ENCODE results near the gene STOX1.

Gene STOX1, protein sequence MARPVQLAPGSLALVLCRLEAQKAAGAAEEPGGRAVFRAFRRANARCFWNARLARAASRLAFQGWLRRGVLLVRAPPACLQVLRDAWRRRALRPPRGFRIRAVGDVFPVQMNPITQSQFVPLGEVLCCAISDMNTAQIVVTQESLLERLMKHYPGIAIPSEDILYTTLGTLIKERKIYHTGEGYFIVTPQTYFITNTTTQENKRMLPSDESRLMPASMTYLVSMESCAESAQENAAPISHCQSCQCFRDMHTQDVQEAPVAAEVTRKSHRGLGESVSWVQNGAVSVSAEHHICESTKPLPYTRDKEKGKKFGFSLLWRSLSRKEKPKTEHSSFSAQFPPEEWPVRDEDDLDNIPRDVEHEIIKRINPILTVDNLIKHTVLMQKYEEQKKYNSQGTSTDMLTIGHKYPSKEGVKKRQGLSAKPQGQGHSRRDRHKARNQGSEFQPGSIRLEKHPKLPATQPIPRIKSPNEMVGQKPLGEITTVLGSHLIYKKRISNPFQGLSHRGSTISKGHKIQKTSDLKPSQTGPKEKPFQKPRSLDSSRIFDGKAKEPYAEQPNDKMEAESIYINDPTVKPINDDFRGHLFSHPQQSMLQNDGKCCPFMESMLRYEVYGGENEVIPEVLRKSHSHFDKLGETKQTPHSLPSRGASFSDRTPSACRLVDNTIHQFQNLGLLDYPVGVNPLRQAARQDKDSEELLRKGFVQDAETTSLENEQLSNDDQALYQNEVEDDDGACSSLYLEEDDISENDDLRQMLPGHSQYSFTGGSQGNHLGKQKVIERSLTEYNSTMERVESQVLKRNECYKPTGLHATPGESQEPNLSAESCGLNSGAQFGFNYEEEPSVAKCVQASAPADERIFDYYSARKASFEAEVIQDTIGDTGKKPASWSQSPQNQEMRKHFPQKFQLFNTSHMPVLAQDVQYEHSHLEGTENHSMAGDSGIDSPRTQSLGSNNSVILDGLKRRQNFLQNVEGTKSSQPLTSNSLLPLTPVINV

DNA sequence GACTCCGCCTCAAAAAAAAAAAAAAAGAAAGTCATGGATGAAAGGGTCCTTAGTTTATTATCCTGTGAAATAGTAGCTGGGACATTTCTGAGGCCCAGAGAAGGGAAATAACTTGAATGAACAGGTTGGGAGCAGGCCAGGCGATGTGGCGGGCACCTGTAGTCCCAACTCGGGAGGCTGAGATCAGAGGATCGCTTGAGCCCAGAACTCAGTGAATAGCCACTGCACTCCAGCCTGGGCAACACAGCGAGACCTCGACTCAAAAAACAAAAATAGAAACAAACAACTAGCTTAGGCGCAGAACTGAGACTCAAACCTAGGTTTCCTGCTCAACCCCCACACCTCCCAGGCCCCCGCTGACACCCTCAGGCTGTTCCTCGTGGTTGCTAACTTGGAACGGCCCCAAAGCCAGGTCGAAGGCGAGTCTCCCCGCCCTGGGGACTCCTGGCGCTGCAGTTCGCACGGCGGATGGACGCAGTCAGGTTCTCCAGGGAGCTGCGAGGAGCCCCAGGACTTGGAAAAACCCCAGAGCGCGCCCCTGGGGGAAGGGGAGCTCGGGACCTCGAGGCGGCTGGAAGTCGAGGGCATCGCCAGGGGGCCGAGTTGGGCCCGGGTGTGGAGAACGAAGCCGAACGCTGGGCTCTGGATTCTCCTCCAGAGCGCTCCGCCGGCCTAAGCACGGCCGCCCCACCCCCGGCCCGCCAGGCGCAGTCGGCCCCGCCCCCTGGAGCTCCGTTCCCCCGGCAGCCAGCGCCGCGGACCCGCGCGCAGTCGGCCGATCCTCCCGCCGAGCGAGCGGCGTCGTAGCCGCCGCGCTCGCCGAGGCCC lies at the start of gene STOX1:
STOX1 (plus strand) TSS at position 768 of the 828 bp plus-strand sequence. CDS start 93 bp downstream, outside the sequence.
- peak within 1 kb of the TSS; percentile 95 for H3K4me2 ChIP-seq (ENCODE audit: low read depth, low read length, poor library complexity, severe bottlenecking)
- peak within 1 kb of the TSS; percentile 91 for H3K9ac ChIP-seq (ENCODE audit: low read length)
- no peaks in the 10 kb centered on the region for H3K36me3 ChIP-seq (ENCODE audit: low read length)
- no peaks in the 10 kb centered on the region for H3K27me3 ChIP-seq (ENCODE audit: low read length)
- no peaks in the 10 kb centered on the region for H3K9me2 ChIP-seq (replicated peaks; ENCODE audit: insufficient read depth, low read length)
- H3K79me2 ChIP-seq (ENCODE audit: insufficient read depth, low read length) = no peaks in the 10 kb centered on the region
- peak within 1 kb of the TSS; percentile 100 for H2AFZ ChIP-seq (ENCODE audit: low read depth, low read length, severe bottlenecking)
- no peaks in the 10 kb centered on the region; the same call in 1 of the 2 replicates for H3F3A ChIP-seq (ENCODE audit: insufficient read depth)
- H3K4me3 ChIP-seq (ENCODE audit: insufficient read depth, low read length, poor library complexity, severe bottlenecking) = peak within 1 kb of the TSS; percentile 85
- H4K20me1 ChIP-seq (ENCODE audit: low read depth, low read length) = no peaks in the 10 kb centered on the region
- H3K27ac ChIP-seq (ENCODE audit: low read depth, low read length) = no peak within 1 kb of the TSS
- H3K9me3 ChIP-seq (ENCODE audit: insufficient read depth, low read length) = no peaks in the 10 kb centered on the region
- TF ChIP-seq, protein P1, sequence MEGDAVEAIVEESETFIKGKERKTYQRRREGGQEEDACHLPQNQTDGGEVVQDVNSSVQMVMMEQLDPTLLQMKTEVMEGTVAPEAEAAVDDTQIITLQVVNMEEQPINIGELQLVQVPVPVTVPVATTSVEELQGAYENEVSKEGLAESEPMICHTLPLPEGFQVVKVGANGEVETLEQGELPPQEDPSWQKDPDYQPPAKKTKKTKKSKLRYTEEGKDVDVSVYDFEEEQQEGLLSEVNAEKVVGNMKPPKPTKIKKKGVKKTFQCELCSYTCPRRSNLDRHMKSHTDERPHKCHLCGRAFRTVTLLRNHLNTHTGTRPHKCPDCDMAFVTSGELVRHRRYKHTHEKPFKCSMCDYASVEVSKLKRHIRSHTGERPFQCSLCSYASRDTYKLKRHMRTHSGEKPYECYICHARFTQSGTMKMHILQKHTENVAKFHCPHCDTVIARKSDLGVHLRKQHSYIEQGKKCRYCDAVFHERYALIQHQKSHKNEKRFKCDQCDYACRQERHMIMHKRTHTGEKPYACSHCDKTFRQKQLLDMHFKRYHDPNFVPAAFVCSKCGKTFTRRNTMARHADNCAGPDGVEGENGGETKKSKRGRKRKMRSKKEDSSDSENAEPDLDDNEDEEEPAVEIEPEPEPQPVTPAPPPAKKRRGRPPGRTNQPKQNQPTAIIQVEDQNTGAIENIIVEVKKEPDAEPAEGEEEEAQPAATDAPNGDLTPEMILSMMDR (IDR thresholded peaks at IDR 0.05; ENCODE audit: insufficient read depth, low read length, poor library complexity, severe bottlenecking) = no peak
- no peak for TF ChIP-seq EZH2phosphoT487 (conservative IDR thresholded peaks at IDR 0.05; ENCODE audit: low read length)

DNA sequence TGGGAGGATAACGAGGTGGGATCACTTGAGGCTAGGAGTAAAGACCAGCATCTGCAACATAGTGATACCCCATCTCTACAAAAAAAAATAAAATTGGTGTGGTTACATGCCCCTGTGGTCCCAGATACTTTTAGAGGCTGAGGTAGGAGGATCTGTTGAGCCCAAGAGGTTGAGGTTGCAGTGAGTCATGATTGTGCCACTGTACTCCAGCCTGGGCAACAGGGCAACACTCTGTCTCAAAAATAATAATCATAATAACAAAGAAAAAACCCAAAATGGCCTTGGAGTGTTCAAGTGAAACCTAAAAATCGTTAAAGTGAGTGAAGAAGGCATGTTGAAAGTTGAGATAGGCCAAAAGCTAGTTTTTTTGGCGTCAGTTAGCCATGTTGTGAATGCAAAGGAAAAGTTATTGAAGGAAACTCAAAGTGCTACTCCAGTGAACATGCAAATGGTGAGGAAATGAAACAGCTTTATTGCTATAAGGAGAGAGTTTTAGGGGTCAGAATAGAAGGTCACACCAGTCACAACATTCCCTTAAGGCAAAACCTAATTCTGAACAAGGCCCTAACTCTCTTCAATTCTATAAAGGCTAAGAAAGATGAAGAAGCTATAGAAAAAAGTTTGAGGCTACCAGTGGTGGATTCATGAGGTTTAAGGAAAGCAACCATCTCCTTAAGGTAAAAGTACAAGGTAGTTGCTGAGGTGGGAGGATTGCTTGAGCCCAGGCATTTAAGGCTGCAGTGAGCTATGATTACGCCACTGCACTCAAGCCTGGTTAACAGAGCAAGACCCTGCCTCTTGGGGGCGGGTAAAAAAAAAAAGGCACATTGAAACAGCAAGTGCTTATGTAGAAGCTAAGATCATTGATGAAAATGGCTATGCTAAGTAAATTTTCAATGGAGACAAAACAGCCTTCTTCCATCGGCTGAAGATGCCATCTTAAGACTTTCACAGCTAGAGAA lies 45.4 kb upstream of the STOX1 start:
- no peaks in the 10 kb centered on the region for H4K20me1 ChIP-seq (ENCODE audit: low read depth, low read length)
- H3K79me2 ChIP-seq (ENCODE audit: insufficient read depth, low read length) = no peaks in the 10 kb centered on the region
- no peak overlapping the region for H2AFZ ChIP-seq (ENCODE audit: low read depth, low read length, severe bottlenecking)
- no peak overlapping the region for H3K27ac ChIP-seq (ENCODE audit: low read depth, low read length)
- TF ChIP-seq, protein P1 (IDR thresholded peaks at IDR 0.05; ENCODE audit: insufficient read depth, low read length, poor library complexity, severe bottlenecking) = no peak
- TF ChIP-seq EZH2phosphoT487 (conservative IDR thresholded peaks at IDR 0.05; ENCODE audit: low read length) = no peak
- no peaks in the 10 kb centered on the region for H3K27me3 ChIP-seq (ENCODE audit: low read length)
- peaks cover 29% of the 10 kb centered on the region for H3K36me3 ChIP-seq (ENCODE audit: low read length)
- H3K4me3 ChIP-seq (ENCODE audit: insufficient read depth, low read length, poor library complexity, severe bottlenecking) = no peak overlapping the region
- H3F3A ChIP-seq (ENCODE audit: insufficient read depth) = no peaks in the 10 kb centered on the region
- H3K9ac ChIP-seq (ENCODE audit: low read length) = no peak overlapping the region
- H3K4me2 ChIP-seq (ENCODE audit: low read depth, low read length, poor library complexity, severe bottlenecking) = no peak overlapping the region
- H3K9me3 ChIP-seq (ENCODE audit: insufficient read depth, low read length) = no peaks in the 10 kb centered on the region
- no peaks in the 10 kb centered on the region for H3K9me2 ChIP-seq (replicated peaks; ENCODE audit: insufficient read depth, low read length)

Data from SU-DHL-6 (cell line).